ENCODE measurements around the gene ABCA1. TPM values are rescaled to one million over a fixed set of nuclear protein-coding genes. Genes with fewer than 3 reads are reported as not detected.

ABCA1 gene
- total and polyA plus RNA-seq, 2 of the 13 experiments (the other 11 are each of a cell fraction or from before 2014, with no cell fraction given) = 26.8 to 63.8 TPM

DNA sequence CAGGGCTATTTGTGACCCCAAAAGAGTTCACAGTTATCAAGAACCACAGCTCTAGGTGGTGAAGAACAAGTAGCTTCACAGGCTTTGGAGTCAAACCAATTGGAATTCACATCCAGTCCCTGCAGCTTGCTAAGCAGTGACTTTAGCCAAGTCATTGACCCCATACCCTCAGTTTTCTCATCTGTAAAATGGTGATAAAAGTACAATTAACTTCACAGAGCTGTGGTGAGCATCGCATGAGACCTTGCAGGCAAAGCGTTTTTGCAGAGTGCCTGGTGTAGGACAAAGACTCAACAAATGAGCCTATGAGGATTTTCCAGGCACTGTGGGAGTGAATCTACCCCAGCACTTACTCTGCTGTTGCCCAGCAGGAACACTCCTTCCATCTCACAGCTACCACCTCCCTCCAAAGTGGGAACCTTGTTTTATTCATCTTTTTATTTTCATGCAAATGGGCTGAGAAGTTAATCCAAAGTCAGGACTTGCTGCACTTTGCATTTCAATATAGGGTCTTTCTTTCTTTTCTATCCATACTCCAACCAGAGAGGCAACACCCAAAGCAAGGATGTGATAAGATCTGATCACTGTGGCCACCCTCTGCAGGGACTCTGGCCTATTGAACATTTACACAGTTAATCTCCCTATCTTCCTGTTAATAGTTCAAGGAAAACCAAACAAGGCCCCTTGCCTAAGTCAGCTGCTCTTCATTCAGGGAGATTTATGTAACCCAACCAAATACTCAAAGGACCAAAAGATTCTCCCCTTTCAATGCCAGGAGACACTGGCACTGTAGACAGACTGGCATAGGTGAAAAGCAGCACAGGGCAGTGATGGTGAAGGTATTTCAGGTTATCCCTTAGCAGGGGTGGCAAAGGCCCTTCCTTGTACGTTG is 41.9 kb downstream of the ABCA1 start (continued):
- TF ChIP-seq ZNF432 (CRISPR knock-in tag; IDR thresholded peaks at IDR 0.05; ENCODE audit: borderline replicate concordance) (no peak), ZNF10 (CRISPR knock-in tag; IDR thresholded peaks at IDR 0.05; ENCODE audit: borderline replicate concordance, low read depth) (no peak), ZSCAN31 (CRISPR knock-in tag; IDR thresholded peaks at IDR 0.05; ENCODE audit: low read depth) (no peak), CEBPZ (IDR thresholded peaks at IDR 0.05; ENCODE audit: low read length) (no peak), JDP2 (CRISPR knock-in tag; IDR thresholded peaks at IDR 0.05; ENCODE audit: borderline replicate concordance) (no peak; the same call in 1 of the 2 replicates), SNAI1 (CRISPR knock-in tag; IDR thresholded peaks at IDR 0.05; ENCODE audit: borderline replicate concordance) (no peak), PHF8 (CRISPR knock-in tag; IDR thresholded peaks at IDR 0.05) (peak; percentile 25; the same call in 1 of the 2 replicates), ZNF180 (CRISPR knock-in tag; IDR thresholded peaks at IDR 0.05; ENCODE audit: borderline replicate concordance, low read depth) (no peak), RFXANK (CRISPR knock-in tag; IDR thresholded peaks at IDR 0.05) (peak; percentile 81; the same call in 1 of the 2 replicates), HMGXB3 (CRISPR knock-in tag; IDR thresholded peaks at IDR 0.05; ENCODE audit: borderline replicate concordance) (0 out of 2 replicates have a peak, but pooled peaks have one; percentile 61), MEF2D (CRISPR knock-in tag; IDR thresholded peaks at IDR 0.05) (no peak), ZBTB2 (CRISPR knock-in tag; IDR thresholded peaks at IDR 0.05; ENCODE audit: low read depth) (no peak), ZNF350 (CRISPR knock-in tag; IDR thresholded peaks at IDR 0.05; ENCODE audit: borderline replicate concordance, low read depth) (no peak), MYNN (CRISPR knock-in tag; IDR thresholded peaks at IDR 0.05; ENCODE audit: low read depth) (no peak), SCMH1 (CRISPR knock-in tag; IDR thresholded peaks at IDR 0.05; ENCODE audit: borderline replicate concordance) (no peak), ZNF234 (CRISPR knock-in tag; conservative IDR thresholded peaks at IDR 0.05) (no peak), ZFYVE20 (CRISPR knock-in tag; IDR thresholded peaks at IDR 0.05; ENCODE audit: borderline replicate concordance, low read depth) (no peak), NFIC (IDR thresholded peaks at IDR 0.05; ENCODE audit: low read length) (peak; percentile 87)
